Stomach smooth muscle (tissue), 2 donors: ENCODE results near the gene COP1.
"Not testable (repeated sequence)": the region's sequence is repeated elsewhere in the genome, so short reads cannot be mapped to it uniquely, and the experiment has no call there.

Experiments
- H3K27ac ChIP-seq: one replicate; pipeline ENCODE4 v1.7.0; 2013; ENCODE audit warnings: mild to moderate bottlenecking, low read length, inconsistent platforms
- H3K27me3 ChIP-seq, 2 donors: one replicate each; pipeline ENCODE4 v1.7.0; 2013; ENCODE audit warnings: low read length in 2 of 2; ENCODE audit not compliant: insufficient read depth in 2 of 2, control insufficient read depth in 1 of 2
- H3K36me3 ChIP-seq, 2 donors: one replicate each; pipeline ENCODE4 v1.7.0; 2013; ENCODE audit warnings: low read length in 2 of 2; ENCODE audit not compliant: control insufficient read depth in 2 of 2, insufficient read depth in 2 of 2
- H3K4me1 ChIP-seq: one replicate; pipeline ENCODE4 v1.7.0; 2013; ENCODE audit warnings: low read length; ENCODE audit not compliant: control insufficient read depth, insufficient read depth
- H3K4me3 ChIP-seq, 2 donors: one replicate each; pipeline ENCODE4 v1.7.0; 2013; ENCODE audit warnings: low read length in 2 of 2
- H3K9ac ChIP-seq, 2 donors: one replicate each; pipeline ENCODE4 v1.7.0; 2013; ENCODE audit warnings: low read length in 2 of 2, mild to moderate bottlenecking in 1 of 2
- H3K9me3 ChIP-seq, 2 donors: one replicate each; pipeline ENCODE4 v1.7.0; 2013; ENCODE audit warnings: low read length in 2 of 2; ENCODE audit not compliant: control insufficient read depth in 2 of 2
- donor health status: healthy.
- donor health status: Pancreatic carcinoma.

COP1 gene

GRCh38 chr1:176049582-176049981, 157.5 kb downstream of the COP1 start:
- no peak overlapping the region for H3K4me3 ChIP-seq
- H3K27me3 ChIP-seq, result no peaks in the 10 kb centered on the region
- H3K36me3 ChIP-seq, result no peaks in the 10 kb centered on the region
- H3K4me1 ChIP-seq, result no peaks in the 10 kb centered on the region
- no peak overlapping the region for H3K27ac ChIP-seq
- no peaks in the 10 kb centered on the region for H3K9me3 ChIP-seq
- no peak overlapping the region for H3K9ac ChIP-seq

- Histone ChIP-seq H3K4me1 (no peaks in the 10 kb centered on the region), H3K36me3 (peaks cover 0 to 4% of the 10 kb centered on the region in 2 donors)
These were observed 160.2 kb downstream of the COP1 start for GRCh38 chr1:176046926-176047325.

GRCh38 chr1:176043537-176043936, 163.5 kb downstream of the COP1 start:
- no peaks in the 10 kb centered on the region for H3K9me3 ChIP-seq
- H3K27me3 ChIP-seq, result no peaks in the 10 kb centered on the region
- no peaks in the 10 kb centered on the region for H3K4me1 ChIP-seq
- no peak overlapping the region for H3K9ac ChIP-seq
- peaks cover 0 to 19% of the 10 kb centered on the region in 2 donors for H3K36me3 ChIP-seq
- H3K4me3 ChIP-seq, result no peak overlapping the region
- no peak overlapping the region for H3K27ac ChIP-seq

More at GRCh38 chr1:176046926-176047325, 160.2 kb downstream of the COP1 start:
- Histone ChIP-seq H3K27ac (no peak overlapping the region), H3K9ac (no peak overlapping the region), H3K27me3 (no peaks in the 10 kb centered on the region), H3K9me3 (no peaks in the 10 kb centered on the region), H3K4me3 (no peak overlapping the region)

GRCh38 chr1:176033881-176034280, 173.2 kb downstream of the COP1 start:
- Histone ChIP-seq H3K36me3 (peaks cover 2 to 8% of the 10 kb centered on the region in 2 donors), H3K4me1 (no peaks in the 10 kb centered on the region), H3K9me3 (no peaks in the 10 kb centered on the region), H3K27me3 (no peaks in the 10 kb centered on the region), H3K9ac (no peak overlapping the region), H3K27ac (no peak overlapping the region), H3K4me3 (no peak overlapping the region)

- H3K27ac ChIP-seq, result no peak overlapping the region
- no peak overlapping the region for H3K4me3 ChIP-seq
- H3K9me3 ChIP-seq, result no peaks in the 10 kb centered on the region
- no peaks in the 10 kb centered on the region for H3K4me1 ChIP-seq
- H3K27me3 ChIP-seq, result no peaks in the 10 kb centered on the region
- peaks cover 2 to 4% of the 10 kb centered on the region in 2 donors for H3K36me3 ChIP-seq
- no peak overlapping the region for H3K9ac ChIP-seq
These were observed 173.6 kb downstream of the COP1 start for GRCh38 chr1:176033474-176033873.

- H3K36me3 ChIP-seq, result no peaks in the 10 kb centered on the region
- no peak overlapping the region for H3K9ac ChIP-seq
- no peaks in the 10 kb centered on the region for H3K4me1 ChIP-seq
- H3K9me3 ChIP-seq, result no peaks in the 10 kb centered on the region
- no peak overlapping the region for H3K27ac ChIP-seq
- H3K27me3 ChIP-seq, result no peaks in the 10 kb centered on the region
- H3K4me3 ChIP-seq, result no peak overlapping the region
These were observed 174.9 kb downstream of the COP1 start for GRCh38 chr1:176032040-176032645.

GRCh38 chr1:176029609-176030008, 177.5 kb downstream of the COP1 start:
- Histone ChIP-seq H3K27me3 (no peaks in the 10 kb centered on the region), H3K36me3 (no peaks in the 10 kb centered on the region), H3K4me3 (no peak overlapping the region), H3K9me3 (no peaks in the 10 kb centered on the region), H3K4me1 (no peaks in the 10 kb centered on the region), H3K27ac (no peak overlapping the region), H3K9ac (no peak overlapping the region)

- Histone ChIP-seq H3K27ac (no peak overlapping the region), H3K4me3 (no peak overlapping the region), H3K4me1 (no peaks in the 10 kb centered on the region), H3K36me3 (no peaks in the 10 kb centered on the region), H3K27me3 (no peaks in the 10 kb centered on the region), H3K9me3 (no peaks in the 10 kb centered on the region), H3K9ac (no peak overlapping the region)
These were observed 177.9 kb downstream of the COP1 start for GRCh38 chr1:176029155-176029554.

- not testable (repeated sequence) for H3K27ac ChIP-seq, H3K9ac ChIP-seq, H3K4me3 ChIP-seq, H3K9me3 ChIP-seq, H3K27me3 ChIP-seq, H3K36me3 ChIP-seq, H3K4me1 ChIP-seq
These were observed 179.2 kb downstream of the COP1 start for GRCh38 chr1:176027934-176028333.

- Histone ChIP-seq H3K36me3 (no peaks in the 10 kb centered on the region), H3K4me1 (no peaks in the 10 kb centered on the region), H3K9me3 (no peaks in the 10 kb centered on the region), H3K9ac (no peak overlapping the region), H3K4me3 (no peak overlapping the region), H3K27me3 (no peaks in the 10 kb centered on the region), H3K27ac (no peak overlapping the region)
These were observed 184.5 kb downstream of the COP1 start for GRCh38 chr1:176022574-176022973.

- Histone ChIP-seq H3K9ac (no peak overlapping the region), H3K9me3 (no peaks in the 10 kb centered on the region), H3K27ac (no peak overlapping the region), H3K4me1 (no peaks in the 10 kb centered on the region), H3K36me3 (peaks cover 0 to 1% of the 10 kb centered on the region in 2 donors), H3K27me3 (no peaks in the 10 kb centered on the region), H3K4me3 (no peak overlapping the region)
These were observed 189.4 kb downstream of the COP1 start for GRCh38 chr1:176017722-176018121.
